Measurements from ENCODE around the gene VPS41.

GRCh38 chr7:38694326-38694725 lies 214.7 kb downstream of the VPS41 start:
- TF ChIP-seq POLR2A (IDR thresholded peaks at IDR 0.05) = no peak
- TF ChIP-seq POLR2AphosphoS5 (IDR thresholded peaks at IDR 0.05) = no peak
